Measurements from ENCODE around the gene THUMPD2.

GRCh38 chr2:39778775-39779340 lies at the start of gene THUMPD2:
- TF ChIP-seq TEAD4 (IDR thresholded peaks at IDR 0.05), result 0 out of 2 replicates have a peak, but pooled peaks have one; percentile 20
- peak; percentile 74; the same call in 1 of the 2 replicates for TF ChIP-seq TAF1 (IDR thresholded peaks at IDR 0.05; ENCODE audit: low read depth)
- 0 out of 2 replicates have a peak, but pooled peaks have one; percentile 12 for TF ChIP-seq REST (IDR thresholded peaks at IDR 0.05; ENCODE audit: low read depth)
- peak; percentile 93 for TF ChIP-seq USF1 (IDR thresholded peaks at IDR 0.05)
- TF ChIP-seq EP300 (IDR thresholded peaks at IDR 0.05; ENCODE audit: borderline replicate concordance), result no peak
- no peak for TF ChIP-seq CEBPB (IDR thresholded peaks at IDR 0.05)
- TF ChIP-seq CREB1 (IDR thresholded peaks at IDR 0.05; ENCODE audit: low read depth), result no peak
- peak; percentile 89 for TF ChIP-seq YY1 (IDR thresholded peaks at IDR 0.05; ENCODE audit: low read depth)
